Vagina (tissue), 2 donors: Measurements from ENCODE around the gene CDKN1A. TPM values are rescaled to one million over a fixed set of nuclear protein-coding genes. Genes with fewer than 3 reads are reported as not detected.
"Not testable (repeated sequence)": the region's sequence is repeated elsewhere in the genome, so short reads cannot be mapped to it uniquely, and the experiment has no call there.

ENCODE experiments used
- DNase-seq, 2 donors: peaks; one replicate each; pipeline ENCODE4 v3.0.0-alpha.2; 2017; ENCODE audit errors: extremely low spot score in 2 of 2
- H3K27ac ChIP-seq: fragments of 200-600 bp; sonication (generic); one replicate; pipeline ENCODE4 v1.5.1; 2019
- H3K27me3 ChIP-seq: fragments of 200-600 bp; sonication (generic); one replicate; pipeline ENCODE4 v1.5.1; 2019
- H3K36me3 ChIP-seq, 2 donors: fragments of 200-600 bp; sonication (generic); one replicate each; pipeline ENCODE4 v1.5.1; 2017 to 2019
- H3K4me1 ChIP-seq: fragments of 200-600 bp; sonication (generic); one replicate; pipeline ENCODE4 v1.5.1; 2019
- H3K4me3 ChIP-seq, 2 donors: fragments of 200-600 bp; sonication (generic); 1 replicate in 1 of 2; 2 replicates in 1 of 2; pipeline ENCODE4 v1.5.1; 2016 to 2019
- H3K9me3 ChIP-seq: fragments of 200-600 bp; sonication (generic); one replicate; pipeline ENCODE4 v1.5.1; 2019
- POLR2A ChIP-seq, 2 donors: fragments of 450-650 bp; IDR thresholded peaks; one replicate each; pipeline ENCODE4 v1.6.1; 2017; ENCODE audit warnings: antibody characterized with exemption in 2 of 2, mild to moderate bottlenecking in 2 of 2, moderate library complexity in 2 of 2
- POLR2AphosphoS5 ChIP-seq, 2 donors: sonication (generic); formaldehyde crosslinking; IDR thresholded peaks; one replicate each; pipeline ENCODE4 v1.9.0; 2017; ENCODE audit warnings: antibody characterized with exemption in 2 of 2, mild to moderate bottlenecking in 2 of 2, low read depth in 1 of 2; ENCODE audit not compliant: insufficient read depth in 1 of 2
- intact Hi-C: fragments of 100-400 bp; cut with DNase I; formaldehyde crosslinking; loops from one replicate; pipeline ENCODE4 v1.15.1; 2023
- total RNA-seq: library from RNA; depleted of rRNA; stranded (reverse); fragments of >200 nt; gene quantifications from one replicate; pipeline ENCODE4 v1.2.3, GENCODE V29; 2016
- TF ChIP-seq, protein P1 (sequence below), 3 experiments: fragments of 450-650 bp in 2 of 3; fragments of 200-600 bp in 1 of 3; sonication (generic) in 1 of 3; IDR thresholded peaks; one replicate each; pipeline ENCODE4 v1.5.1; 2017 to 2019; ENCODE audit warnings: antibody characterized with exemption in 3 of 3, mild to moderate bottlenecking in 2 of 3, moderate library complexity in 2 of 3

Gene CDKN1A
- total RNA-seq, 1 donor from 2014 or later: 169 TPM

DNA sequence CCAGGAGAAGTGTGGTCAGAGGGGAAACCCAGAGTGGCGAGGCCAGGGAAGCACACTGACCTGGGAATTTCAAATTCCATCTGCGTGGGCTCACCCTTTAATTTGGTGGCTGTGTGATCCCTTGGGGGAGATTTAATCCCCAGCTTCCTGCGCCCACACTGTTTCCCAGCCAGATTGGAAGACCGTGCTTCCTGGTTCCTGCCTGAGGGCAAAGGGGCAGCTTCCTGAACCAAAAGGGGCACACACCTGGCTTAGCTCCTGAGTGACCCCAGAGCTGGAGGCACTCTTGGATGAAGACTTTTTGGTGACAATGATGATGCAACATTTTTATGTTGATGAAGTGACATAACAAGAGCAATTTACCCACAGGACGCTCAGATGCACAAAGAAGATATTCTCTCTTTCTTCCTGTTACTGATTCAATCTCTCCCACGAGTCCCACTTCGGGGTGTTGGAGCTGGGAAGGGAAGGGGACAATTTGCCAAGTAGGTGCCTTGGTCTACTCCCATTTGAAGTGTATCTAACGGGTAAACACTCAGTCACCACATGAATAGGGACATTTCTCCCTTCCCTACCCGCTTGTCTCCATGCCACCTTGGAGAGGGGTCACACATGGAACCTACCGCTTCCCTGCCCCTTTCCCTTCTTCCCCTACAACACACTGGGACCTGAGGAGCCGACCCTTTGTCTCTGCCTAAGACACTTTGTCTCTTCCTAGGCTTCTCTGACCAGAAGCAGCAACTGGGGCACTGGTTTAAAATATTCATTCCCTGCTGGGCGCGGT, 28.6 kb upstream of the CDKN1A start:
- H3K4me1 ChIP-seq: no peaks in the 10 kb centered on the region
- TF ChIP-seq POLR2A (IDR thresholded peaks at IDR 0.05): no peak

DNA sequence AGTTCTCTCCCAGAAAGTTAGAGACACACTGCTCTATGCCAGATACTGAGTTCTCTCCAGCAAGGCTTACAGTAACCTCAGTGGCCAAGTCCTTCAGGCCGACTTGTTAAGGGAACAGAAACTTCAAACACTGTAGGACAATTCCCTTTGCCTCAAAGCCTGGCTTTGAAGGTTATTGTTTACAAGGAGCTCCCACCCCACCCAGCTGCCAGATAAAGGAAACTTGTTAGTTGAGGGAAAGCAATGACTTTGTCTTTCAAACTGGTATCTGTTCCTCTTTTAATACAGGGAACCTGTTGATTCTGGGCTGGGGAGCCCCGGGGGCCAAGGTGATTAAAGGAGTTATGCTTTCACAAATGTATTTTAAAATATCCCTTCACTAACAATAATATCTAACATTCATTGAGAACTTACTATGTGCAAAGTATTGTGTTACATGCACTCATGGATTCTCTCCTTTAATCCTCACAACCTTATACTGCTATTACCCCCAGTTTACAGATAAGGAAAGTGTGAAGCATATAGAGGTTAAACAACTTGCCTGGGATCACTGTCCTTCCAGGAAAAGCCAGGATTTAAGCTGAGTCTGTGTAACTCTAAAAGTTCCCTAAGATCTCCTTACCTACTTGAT, 27.6 kb upstream of the CDKN1A start:
- Histone ChIP-seq H3K9me3 (no peaks in the 10 kb centered on the region), H3K27ac (no peak overlapping the region), H3K4me1 (no peaks in the 10 kb centered on the region), H3K27me3 (no peaks in the 10 kb centered on the region), H3K4me3 (no peak overlapping the region), H3K36me3 (no peaks in the 10 kb centered on the region)
- no peak for TF ChIP-seq POLR2AphosphoS5 (IDR thresholded peaks at IDR 0.05; ENCODE audit: insufficient read depth in 1 of 2, low read depth in 1 of 2)
- intact Hi-C loops: no loop called here
- DNase-seq: no peak

More for the DNA sequence above, 28.6 kb upstream of the CDKN1A start:
- no peak overlapping the region for H3K27ac ChIP-seq
- no peaks in the 10 kb centered on the region for H3K9me3 ChIP-seq
- H3K27me3 ChIP-seq: no peaks in the 10 kb centered on the region
- intact Hi-C loops: no loop called here
- no peaks in the 10 kb centered on the region for H3K36me3 ChIP-seq
- no peak overlapping the region for H3K4me3 ChIP-seq
- DNase-seq: no peak

DNA sequence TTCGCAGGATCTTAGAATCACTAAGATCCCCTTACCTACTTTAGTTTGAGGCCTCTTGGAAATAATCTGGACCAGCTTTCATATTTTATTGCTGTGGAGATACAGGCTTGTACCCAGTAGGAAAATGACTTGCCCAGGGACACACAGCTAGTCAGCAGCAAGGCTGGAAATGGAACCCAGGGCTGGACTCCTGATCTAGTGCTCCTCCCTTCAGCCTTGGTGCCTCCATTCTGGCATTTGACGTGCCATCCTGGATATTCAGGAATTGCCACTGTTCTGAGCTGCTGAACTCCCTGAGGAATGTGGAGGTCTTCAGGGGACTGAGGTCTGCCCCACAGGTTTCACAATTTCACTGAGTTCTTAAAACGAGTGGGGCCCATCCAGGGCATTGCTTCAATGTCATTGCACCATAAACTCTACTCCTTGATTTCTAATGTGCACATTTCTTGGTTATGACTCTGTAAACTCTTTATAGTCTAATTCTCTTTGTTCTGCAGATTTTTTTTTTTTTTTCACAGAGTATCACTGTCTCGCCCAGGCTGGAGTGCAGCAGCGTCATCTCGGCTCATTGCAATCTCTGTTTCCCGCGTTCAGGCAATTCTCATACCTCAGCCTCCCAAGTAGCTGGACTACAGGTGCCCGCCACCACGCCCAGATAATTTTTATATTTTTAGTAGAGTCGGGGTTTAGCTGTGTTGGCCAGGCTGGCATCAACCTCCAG, 26.7 kb upstream of the CDKN1A start:
- Histone ChIP-seq H3K4me1 (no peaks in the 10 kb centered on the region), H3K27me3 (no peaks in the 10 kb centered on the region), H3K27ac (no peak overlapping the region), H3K4me3 (no peak overlapping the region), H3K36me3 (no peaks in the 10 kb centered on the region), H3K9me3 (no peaks in the 10 kb centered on the region)
- intact Hi-C loops: no loop called here
- TF ChIP-seq POLR2AphosphoS5 (IDR thresholded peaks at IDR 0.05; ENCODE audit: insufficient read depth in 1 of 2, low read depth in 1 of 2): no peak
- TF ChIP-seq POLR2A (IDR thresholded peaks at IDR 0.05): no peak
- TF ChIP-seq, protein P1, sequence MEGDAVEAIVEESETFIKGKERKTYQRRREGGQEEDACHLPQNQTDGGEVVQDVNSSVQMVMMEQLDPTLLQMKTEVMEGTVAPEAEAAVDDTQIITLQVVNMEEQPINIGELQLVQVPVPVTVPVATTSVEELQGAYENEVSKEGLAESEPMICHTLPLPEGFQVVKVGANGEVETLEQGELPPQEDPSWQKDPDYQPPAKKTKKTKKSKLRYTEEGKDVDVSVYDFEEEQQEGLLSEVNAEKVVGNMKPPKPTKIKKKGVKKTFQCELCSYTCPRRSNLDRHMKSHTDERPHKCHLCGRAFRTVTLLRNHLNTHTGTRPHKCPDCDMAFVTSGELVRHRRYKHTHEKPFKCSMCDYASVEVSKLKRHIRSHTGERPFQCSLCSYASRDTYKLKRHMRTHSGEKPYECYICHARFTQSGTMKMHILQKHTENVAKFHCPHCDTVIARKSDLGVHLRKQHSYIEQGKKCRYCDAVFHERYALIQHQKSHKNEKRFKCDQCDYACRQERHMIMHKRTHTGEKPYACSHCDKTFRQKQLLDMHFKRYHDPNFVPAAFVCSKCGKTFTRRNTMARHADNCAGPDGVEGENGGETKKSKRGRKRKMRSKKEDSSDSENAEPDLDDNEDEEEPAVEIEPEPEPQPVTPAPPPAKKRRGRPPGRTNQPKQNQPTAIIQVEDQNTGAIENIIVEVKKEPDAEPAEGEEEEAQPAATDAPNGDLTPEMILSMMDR (IDR thresholded peaks at IDR 0.05): no peak
- DNase-seq: no peak

DNA sequence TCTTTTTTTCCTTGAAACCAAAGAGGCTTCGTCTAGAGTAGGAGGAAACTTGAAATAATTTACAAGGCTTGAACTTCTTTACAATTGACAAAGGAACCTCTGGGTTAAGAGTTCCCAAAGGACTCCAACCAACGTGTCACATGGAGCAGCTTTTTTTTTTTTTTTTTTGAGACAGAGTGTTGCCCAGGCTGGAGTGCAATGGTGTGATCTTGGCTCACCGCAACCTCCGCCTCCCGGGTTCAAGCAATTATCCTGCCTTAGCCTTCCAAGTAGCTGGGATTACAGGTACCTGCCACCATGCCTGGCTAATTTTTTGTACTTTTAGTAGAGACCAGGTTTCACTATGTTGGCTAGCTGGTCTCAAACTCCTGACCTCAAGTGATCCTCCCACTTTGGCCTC, 24.0 kb upstream of the CDKN1A start:
- H3K4me3 ChIP-seq, H3K4me1 ChIP-seq, H3K9me3 ChIP-seq, H3K27me3 ChIP-seq, DNase-seq, H3K36me3 ChIP-seq, intact Hi-C loops, H3K27ac ChIP-seq: not testable (repeated sequence)

DNA sequence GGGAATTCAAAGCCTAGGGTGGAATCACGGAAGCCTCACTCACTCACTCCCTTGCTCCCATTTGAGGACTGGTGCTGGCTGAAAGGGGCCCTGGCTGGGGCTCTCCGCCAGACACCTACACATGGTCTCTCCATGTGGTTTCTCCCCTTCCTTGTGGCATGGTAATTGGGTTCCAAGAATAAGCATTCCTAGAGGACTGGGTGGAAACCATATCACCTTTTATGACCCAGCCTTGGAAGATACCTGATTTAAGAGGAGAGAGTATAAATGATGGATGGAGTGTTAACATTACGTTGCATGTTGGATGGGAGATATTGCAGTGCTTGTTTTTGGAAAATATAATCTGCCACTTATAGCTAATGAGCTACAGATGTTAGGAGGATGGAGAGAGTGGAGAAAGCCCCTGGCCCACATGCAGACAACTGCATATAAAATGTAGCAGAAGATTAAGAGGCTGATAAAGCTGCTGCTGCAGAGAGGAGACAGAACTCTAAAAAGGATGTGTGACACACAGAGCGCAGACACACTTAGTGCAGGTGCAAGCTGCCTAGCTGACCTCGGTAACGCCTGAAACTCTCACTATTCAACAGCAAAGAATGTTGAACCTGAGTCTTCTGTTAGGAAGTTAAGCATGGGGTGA, 23.3 kb upstream of the CDKN1A start:
- DNase-seq: no peak
- peaks cover 16% of the 10 kb centered on the region for H3K4me1 ChIP-seq
- no peaks in the 10 kb centered on the region for H3K27me3 ChIP-seq
- H3K27ac ChIP-seq: no peak overlapping the region
- TF ChIP-seq POLR2A (IDR thresholded peaks at IDR 0.05) (no peak), POLR2AphosphoS5 (IDR thresholded peaks at IDR 0.05; ENCODE audit: insufficient read depth in 1 of 2, low read depth in 1 of 2) (no peak)
- H3K9me3 ChIP-seq: no peaks in the 10 kb centered on the region
- H3K36me3 ChIP-seq: no peaks in the 10 kb centered on the region
- H3K4me3 ChIP-seq: no peak overlapping the region
- intact Hi-C loops: no loop called here

DNA sequence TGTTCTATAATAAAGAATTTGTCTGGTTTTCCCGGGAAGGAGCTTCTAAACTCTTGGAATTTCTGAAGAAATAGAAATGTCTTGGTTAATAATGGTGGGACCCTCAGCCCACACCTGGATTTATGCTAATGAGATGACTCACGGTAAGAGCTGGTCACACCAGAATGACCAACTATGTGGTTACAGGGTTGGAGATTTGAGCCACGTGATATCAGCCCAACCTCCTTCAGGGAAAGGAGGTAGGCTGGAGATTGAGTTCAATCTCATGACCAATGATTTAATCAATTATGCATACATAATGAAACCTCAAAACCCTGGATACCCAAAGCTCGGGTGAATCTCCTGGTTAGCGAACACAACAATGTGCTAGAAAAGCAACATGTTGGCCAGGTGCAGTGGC, 22.1 kb upstream of the CDKN1A start:
- Histone ChIP-seq H3K4me1 (peaks cover 27% of the 10 kb centered on the region), H3K9me3 (no peaks in the 10 kb centered on the region), H3K4me3 (no peak overlapping the region), H3K27me3 (no peaks in the 10 kb centered on the region), H3K36me3 (no peaks in the 10 kb centered on the region), H3K27ac (no peak overlapping the region)
- no peak for DNase-seq
- TF ChIP-seq, protein P1 (IDR thresholded peaks at IDR 0.05): no peak
- TF ChIP-seq POLR2A (IDR thresholded peaks at IDR 0.05) (no peak), POLR2AphosphoS5 (IDR thresholded peaks at IDR 0.05; ENCODE audit: insufficient read depth in 1 of 2, low read depth in 1 of 2) (no peak)
- intact Hi-C loops: no loop called here
